HG02938 (cell line): ENCODE measurements around the gene GIMD1.
"Not testable (repeated sequence)": the region's sequence is repeated elsewhere in the genome, so short reads cannot be mapped to it uniquely, and the experiment has no call there.

Source experiments
- ATAC-seq: cut with Tn5 transposase; IDR thresholded peaks from one replicate; pipeline ENCODE4 v1.9.1; 2021; ENCODE audit warnings: mild to moderate bottlenecking, moderate library complexity; ENCODE audit not compliant: unreplicated experiment

Gene GIMD1

DNA sequence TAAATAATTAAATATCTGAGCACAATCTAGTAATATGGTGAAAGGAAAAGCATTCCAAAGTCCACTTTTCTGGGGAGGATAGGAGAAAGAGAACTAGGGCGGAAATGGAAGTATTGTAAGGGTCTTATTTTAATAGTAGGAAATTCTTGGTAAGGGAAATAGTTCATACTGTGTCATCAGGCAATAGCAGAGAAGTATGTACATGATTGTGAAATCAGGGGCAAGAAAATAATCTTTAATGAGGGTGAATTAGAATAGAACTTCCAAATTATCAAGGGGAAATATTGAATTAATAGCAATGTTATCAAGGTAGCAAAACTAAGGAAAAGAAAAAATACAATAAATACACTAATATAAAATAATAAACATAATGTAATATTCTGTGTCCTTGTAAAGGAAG lies 14.8 kb downstream of the GIMD1 start:
- no peak for ATAC-seq

DNA sequence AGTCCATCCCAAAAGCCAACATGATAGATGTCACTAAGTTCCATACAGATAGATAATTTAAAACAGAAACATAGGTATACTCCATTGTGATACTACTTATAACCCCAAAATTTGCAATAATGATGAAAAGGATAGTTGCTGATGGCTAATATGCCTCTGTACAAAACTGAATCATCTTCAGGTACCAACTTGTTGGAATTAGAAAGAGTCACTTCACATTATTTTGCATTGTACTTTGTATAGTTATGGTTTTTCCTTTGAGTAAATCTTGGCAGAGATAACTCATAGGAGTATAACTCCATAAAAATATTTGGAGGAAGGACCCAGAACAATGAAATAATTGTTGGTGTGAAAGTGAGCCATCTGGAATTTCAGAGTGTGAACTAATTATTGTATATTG lies 17.6 kb downstream of the GIMD1 start:
- ATAC-seq = no peak

DNA sequence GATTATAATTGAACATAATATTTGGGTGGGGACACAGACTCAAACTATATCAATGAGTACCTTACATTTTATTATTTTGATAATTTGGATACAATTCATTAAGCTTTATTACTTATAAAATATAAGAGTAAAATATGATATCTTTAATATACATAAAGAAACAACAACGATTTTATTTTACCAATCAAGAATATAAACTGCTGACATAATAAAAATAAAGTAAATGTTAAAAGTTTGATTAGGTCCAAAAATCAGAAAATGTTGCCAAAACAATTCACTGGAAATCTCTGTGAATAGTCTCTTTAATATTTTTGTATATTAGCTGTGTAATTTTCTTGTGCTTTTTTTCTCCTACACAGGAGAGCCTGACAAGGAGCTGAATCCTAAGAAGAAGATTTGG lies 21.4 kb downstream of the GIMD1 start:
- no peak for ATAC-seq

DNA sequence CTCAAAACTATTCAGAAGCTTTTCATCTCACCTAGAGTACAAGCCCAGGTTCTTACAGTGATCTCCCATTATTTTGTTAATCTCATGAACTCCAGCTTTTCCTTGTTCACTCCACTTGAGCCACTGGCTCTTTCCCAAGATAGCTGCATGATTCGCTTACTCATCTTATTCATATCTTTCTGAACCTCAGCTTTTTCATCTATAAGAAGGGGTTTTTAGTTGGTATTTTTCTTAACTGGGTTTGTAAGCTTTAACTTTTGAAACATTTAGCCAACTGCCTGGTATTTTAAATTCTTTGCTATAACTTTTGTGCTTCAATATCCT lies 24.0 kb downstream of the GIMD1 start:
- ATAC-seq = no peak

DNA sequence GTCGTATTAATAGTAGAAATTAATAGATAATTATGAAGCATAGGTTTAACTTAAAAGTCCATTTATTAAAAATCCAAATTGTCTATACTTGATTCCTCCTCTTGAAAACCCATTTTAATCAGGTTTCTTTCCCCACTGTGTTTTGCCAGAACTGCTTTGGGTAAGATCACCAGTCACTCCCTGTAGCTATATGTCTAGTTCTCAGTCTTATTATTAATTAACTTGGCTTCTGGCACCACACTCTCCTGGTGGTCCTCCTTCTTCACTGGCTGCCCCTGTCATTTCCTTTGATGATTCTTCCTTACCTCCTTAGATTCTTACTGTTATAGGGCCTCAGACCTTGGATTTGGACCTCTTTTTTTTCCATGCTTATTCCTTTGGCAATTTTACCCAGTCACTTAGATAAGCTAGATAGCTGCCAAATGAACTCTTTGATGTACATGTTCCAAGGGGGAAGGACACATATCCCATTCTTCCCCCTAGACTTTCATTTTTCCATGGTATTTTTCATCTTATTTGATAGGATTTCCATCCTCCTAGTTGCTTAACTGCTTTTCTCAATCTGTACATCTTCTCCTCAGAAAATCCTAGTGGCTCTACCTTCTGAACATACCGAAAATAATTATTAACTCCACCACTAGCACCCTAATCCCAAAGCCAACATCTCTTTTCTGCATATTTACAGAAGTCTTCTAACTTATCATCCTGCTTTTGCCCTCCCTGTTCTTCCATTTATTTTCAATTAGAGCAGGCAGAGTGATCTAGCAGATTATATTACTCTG lies 24.5 kb downstream of the GIMD1 start:
- no peak for ATAC-seq

DNA sequence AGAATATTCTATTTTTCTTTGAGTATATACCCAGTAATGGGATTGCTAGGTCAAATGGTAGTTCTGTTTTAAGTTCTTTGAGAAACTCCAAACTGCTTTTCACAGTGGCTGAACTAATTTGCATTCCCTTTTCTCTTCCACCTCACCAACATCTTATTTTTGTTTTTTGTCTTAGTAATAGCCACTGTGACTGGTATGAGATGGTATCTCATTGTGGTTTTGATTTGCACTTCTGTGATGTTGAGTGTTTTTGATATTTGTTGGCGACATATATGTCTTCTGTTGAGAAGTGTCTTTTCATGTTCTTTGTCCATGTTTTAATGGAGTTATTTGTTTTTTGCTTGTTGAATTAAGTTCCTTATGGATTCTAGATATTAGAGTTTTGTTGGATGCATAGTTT lies 27.8 kb downstream of the GIMD1 start:
- ATAC-seq = no peak

DNA sequence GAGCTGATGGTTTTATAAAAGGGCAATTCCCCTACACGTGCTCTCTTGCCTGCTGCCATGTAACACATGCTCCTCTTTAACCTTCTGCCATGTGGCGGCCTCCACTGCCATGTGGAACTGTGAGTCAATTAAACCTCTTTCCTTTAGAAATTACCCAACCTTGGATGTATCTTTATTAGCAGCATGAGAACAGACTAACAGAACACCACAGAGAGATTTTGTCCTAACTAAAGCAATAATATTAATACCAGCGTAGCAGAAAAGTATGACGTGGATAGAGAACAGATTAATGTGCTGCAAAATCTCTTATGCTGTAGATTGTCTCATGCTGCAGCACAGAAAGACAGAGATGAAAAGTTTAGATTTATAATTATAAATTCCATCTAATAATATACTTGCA lies 29.1 kb downstream of the GIMD1 start:
- no peak for ATAC-seq

DNA sequence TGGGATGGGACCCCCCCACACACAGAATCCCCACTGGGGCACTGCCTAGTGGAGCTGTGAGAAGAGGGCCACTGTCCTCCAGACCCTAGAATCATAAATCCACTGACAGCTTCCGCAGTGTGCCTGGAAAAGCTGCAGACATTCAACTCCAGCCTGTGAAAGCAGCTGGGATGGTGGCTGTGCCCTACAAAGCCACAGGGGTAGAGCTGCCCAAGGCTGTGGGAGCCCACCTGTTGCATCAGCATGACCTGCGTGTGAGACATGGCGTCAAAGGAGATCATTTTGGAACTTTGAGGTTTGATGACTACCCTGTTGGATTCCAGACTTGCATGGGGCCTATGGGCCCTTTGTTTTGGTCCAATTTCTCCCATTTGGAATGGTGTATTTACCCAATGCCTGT lies 29.9 kb downstream of the GIMD1 start:
- ATAC-seq = no peak

DNA sequence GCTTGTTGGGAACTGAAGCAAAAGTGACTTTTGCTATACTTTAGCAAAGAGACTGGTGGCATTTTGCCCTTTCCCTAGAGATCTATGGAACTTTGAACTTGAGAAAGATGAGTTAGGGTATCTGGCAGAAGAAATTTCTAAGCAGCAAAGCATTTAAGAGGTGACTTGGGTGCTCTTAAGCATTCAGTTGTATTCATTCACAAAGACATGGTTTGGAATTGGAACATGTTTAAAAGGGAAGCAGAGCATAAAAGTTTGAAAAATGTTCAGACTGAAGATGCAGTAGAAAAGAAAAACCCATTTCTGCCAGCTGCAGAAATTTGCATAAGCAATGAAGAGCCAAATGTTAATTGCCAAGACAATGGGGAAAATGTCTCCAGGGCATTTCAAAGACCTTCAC lies 30.7 kb downstream of the GIMD1 start:
- ATAC-seq = no peak

DNA sequence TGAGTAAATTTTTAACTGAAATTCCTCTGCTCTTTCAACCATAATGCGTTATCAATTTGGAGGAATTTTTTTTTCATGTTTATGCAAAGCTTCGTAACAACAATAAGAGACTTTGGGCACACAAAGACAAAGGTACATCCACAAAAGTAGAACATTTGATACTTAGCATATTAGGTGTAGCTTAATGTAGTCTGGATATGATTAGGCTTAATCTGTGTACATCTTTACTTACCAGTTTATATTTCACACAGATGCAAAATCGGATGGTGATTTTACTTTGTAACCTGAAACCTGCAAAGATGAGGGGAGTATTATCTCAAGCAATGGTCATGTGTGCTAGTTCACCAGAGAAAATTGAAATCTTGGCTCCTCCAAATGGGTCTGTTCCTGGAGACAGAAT lies 32.0 kb downstream of the GIMD1 start:
- ATAC-seq = no peak

DNA sequence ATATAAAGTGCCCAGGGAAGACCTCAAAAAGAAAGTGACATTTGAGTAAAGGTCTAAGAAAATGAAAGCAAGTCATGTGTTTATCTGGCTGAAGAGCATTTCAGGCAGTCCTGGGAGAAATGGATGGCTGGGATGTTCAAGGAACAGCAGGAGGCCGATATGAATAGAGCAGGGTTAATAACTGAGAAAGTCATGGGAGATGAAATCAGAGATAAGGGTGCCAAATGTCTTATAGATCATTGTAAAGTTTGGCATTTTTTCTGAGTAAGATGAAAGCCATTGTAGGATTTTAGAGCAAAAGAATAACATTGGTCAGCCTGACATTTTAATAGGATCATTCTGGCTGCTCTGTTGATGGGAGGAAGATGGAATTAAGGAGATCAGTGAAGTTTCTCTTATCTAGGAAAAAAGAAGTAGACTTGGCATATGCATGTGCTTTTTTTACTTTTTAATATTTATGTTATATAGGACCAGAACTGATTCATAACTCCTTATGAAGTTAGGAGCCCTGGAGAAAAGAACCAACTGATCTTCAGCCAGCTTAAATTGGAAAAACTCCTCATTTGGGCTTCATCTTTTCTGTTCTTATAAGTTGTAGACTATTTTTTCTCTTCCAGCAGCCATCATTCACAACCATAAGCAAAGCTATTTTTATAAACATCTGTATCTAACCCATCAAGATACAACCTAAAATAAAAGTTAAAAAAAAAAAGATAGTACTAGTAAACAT lies 33.7 kb downstream of the GIMD1 start:
- no peak for ATAC-seq

DNA sequence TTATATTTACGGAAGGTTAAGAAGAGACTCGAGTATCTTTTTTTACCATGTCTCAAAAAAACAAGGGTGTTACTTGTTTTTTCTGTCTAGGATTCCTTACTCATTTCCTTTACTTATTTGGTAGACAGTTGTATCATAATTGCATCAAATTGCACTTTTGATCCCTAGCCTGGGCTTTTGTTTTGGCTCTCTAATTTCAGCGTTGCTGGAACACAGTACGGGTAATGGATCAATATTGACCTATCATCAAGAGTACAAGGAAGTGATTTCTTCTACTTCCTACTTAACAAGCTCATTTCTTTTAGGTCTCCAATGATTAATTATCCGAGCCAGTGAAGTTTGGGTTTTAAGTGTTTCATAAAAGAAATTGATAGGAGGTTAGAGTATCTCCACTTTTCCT lies 35.4 kb downstream of the GIMD1 start:
- no peak for ATAC-seq

DNA sequence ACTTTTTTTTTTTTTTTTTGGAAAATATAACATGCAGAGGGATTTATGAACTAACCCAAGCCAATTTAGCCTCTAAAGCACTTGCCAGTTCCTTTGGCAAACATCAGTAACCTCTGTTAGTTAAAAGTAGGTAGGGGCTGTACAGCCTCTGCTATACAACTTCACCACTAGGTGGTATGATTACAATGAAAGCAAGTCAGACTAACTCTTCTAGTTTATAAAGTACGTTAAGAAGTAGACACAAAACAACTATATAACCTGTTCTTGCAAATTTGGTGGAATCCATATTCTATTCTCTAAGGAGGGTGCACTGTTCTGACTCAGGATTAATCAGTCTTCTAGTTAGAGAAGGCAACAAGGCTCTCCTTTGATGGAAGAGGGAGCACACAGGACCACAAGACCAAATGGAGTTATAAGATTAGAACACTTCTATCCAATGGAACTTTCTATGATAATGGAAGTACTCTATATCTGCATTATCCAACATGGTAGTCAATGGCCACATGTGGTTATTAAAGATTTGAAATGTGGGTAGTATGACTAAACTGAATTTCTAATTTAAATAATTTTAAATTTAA lies 39.4 kb downstream of the GIMD1 start:
- peak; percentile 92 for ATAC-seq

DNA sequence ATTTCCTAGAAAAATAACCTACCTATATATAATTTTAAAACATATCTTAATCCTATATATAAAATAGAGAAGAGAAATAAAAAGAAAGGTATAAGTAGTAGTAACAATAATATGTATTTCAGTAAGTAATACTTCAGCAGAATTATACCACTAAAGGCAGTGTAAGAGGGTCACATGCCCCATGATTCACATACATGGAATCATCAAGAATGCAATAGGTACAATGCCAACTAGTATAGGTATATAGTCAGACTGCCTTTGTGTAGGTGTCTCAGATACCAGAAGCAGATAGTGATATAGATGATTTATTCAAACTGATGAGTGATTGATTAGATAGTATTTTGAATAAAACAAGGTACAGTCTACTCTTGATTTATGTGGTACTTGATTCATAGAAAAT lies 42.8 kb downstream of the GIMD1 start:
- no peak for ATAC-seq

DNA sequence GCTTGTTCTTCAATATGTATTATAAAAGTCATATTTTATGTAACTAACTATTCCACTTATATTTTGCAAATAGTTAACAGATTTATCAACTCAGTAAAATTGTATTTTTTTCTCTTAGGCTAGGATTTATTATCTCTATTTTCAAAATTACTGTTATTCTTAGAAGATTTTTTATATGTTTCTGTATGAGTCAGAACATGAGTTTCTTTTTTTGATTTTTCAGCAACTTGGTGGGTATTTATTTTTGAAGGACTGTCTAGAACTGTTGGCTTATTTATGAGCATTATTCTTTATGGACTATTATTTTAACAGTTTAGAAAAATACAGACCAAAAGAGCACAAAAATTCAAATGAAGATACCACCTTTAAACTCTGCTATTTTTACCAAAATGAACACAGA lies 45.5 kb downstream of the GIMD1 start:
- no peak for ATAC-seq

DNA sequence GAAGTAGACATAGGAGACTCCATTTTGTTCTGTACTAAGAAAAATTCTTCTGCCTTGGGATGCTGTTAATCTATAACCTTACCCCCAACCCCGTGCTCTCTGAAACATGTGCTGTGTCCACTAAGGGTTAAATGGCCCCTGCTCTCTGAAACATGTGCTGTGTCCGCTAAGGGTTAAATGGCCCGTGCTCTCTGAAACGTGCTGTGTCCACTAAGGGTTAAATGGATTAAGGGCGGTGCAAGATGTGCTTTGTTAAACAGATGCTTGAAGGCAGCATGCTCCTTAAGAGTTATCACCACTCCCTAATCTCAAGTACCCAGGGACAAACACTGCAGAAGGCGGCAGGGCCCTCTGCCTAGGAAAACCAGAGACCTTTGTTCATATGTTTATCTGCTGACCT lies 46.8 kb downstream of the GIMD1 start:
- not testable (repeated sequence) for ATAC-seq

DNA sequence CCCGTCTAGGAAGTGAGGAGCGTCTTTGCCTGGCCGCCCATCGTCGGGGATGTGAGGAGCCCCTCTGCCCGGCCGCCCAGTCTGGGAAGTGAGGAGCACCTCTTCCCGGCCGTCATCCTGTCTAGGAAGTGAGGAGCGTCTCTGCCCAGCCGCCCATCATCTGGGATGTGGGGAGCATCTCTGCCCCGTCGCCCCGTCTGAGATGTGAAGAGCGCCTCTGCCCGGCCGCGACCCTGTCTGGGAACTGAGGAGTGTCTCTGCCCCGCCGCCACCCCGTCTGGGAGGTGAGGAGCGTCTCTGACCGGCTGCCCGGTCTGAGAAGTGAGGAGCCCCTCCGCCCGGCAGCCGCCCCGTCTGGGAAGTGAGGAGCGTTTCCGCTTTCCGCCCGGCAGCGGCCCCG lies 47.4 kb downstream of the GIMD1 start:
- ATAC-seq = not testable (repeated sequence)

DNA sequence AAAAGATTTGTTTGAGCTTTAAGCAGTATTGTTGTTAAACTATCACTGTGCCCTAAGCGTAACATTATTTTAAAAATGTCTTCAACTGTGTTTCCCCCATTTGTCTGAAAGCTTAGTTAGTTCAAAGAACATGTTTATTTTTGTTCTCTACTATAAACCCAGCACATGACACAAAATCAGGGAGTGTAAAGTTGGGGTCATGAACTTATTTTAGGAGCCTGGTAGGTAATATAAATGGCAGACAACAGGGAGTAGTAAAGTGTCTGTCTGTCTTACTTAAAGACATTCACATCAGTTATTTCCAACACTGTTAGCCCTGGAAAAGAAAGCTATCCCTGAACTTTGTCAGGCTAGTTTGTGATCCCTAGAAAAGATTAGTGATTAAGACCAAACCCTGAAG lies 48.3 kb downstream of the GIMD1 start:
- ATAC-seq = no peak

DNA sequence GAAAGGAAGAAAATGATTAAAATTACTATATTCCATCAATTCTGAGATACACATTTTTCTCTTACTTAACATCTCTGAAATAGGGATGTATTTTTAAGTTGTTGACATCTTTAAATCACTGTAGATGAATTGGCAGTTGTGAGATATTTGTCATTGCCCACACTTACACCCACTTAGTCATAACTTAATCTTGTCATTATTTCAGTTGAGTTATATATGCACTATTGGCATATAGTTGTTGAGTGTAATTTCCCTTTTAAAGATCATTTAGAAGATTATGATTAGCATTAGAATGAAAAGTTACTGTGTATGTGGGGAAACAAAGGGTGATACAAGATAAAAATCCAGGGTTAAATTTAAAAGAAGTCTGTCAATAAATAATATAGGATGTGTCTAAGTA lies 50.1 kb downstream of the GIMD1 start:
- ATAC-seq = no peak

DNA sequence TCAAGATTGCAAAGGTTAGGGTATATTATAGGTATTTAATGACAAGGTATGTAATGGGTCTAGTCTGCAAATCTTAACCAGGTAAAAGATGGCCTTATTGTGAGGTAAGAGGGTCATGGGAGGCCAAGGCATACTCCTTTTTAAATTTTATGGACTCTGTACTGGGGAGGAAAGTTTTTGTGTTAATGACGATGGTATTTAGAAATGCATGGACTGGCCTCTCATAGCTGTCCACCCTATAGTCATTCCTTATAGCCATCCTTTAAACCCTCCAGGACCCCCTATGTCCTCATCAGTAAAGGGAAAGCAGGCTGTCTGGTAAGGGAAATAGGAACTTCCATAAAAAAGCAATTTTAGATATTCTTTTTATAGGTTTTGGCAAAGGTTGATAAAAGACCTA lies 50.8 kb downstream of the GIMD1 start:
- no peak for ATAC-seq

DNA sequence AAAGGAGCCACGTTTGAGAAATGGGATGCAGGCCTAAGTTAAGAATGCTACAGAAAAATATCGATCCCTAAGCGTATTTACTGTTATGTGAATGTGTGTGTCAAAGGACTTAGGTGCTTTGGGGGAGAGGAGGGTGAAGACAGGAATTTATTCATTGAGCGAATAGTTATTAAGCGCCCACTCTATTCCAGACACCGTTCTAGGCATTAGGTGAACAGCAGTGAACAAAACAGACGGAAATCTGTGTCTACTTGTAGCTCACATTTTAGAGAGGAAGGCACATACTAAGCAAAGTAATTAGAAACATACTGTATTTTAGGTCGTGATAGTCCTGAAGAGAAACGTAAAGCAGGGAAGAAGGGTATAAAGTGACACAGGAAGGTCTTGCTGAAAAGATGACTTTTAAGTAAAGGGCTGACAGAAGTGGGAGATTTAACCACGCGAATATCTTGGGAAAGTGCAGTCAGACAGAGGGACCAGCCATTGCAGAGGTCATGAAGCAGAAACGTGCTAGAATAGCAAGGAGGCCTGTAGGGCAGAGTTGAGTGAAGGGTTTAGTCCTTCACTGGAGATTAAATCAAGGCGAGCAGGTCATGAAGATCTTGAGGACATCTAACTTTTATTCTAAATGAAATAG lies 51.7 kb downstream of the GIMD1 start:
- no peak for ATAC-seq
